ENCODE data around the gene LRRC74B.

DNA sequence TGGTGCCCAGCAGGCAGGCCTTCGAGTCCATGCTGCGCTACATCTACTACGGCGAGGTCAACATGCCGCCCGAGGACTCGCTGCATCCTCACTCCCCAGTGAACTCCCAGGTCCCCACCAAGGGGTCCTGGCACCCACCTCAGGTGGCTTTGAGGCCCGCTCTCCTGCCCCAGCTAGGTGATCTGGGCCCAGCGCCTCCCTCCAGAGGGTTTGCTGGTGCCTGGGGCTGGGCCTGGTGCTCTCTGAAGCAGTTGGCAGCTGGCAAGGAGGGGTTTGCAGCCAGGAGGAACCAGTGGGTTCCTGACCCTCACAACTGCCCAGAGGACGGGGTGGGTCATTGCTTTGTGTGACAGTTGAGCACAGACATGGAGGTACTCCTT lies 49.7 kb upstream of the LRRC74B start:
- TF ChIP-seq, protein P1, sequence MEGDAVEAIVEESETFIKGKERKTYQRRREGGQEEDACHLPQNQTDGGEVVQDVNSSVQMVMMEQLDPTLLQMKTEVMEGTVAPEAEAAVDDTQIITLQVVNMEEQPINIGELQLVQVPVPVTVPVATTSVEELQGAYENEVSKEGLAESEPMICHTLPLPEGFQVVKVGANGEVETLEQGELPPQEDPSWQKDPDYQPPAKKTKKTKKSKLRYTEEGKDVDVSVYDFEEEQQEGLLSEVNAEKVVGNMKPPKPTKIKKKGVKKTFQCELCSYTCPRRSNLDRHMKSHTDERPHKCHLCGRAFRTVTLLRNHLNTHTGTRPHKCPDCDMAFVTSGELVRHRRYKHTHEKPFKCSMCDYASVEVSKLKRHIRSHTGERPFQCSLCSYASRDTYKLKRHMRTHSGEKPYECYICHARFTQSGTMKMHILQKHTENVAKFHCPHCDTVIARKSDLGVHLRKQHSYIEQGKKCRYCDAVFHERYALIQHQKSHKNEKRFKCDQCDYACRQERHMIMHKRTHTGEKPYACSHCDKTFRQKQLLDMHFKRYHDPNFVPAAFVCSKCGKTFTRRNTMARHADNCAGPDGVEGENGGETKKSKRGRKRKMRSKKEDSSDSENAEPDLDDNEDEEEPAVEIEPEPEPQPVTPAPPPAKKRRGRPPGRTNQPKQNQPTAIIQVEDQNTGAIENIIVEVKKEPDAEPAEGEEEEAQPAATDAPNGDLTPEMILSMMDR (conservative IDR thresholded peaks at IDR 0.05 in 1 of 2, IDR thresholded peaks at IDR 0.05 in 1 of 2; ENCODE audit: extremely low read depth in 1 of 2, insufficient read depth in 1 of 2, low read depth in 1 of 2, low read length in 2 of 2): no peak
- no peak for TF ChIP-seq EZH2 (IDR thresholded peaks at IDR 0.05; ENCODE audit: borderline replicate concordance, low read length)

All from mammary epithelial cell (primary cell).